ENCODE results near the gene WDR86.
A peak's percentile ranks its signal among the peaks of the same experiment; 100 is the strongest.

The WDR86 gene

DNA sequence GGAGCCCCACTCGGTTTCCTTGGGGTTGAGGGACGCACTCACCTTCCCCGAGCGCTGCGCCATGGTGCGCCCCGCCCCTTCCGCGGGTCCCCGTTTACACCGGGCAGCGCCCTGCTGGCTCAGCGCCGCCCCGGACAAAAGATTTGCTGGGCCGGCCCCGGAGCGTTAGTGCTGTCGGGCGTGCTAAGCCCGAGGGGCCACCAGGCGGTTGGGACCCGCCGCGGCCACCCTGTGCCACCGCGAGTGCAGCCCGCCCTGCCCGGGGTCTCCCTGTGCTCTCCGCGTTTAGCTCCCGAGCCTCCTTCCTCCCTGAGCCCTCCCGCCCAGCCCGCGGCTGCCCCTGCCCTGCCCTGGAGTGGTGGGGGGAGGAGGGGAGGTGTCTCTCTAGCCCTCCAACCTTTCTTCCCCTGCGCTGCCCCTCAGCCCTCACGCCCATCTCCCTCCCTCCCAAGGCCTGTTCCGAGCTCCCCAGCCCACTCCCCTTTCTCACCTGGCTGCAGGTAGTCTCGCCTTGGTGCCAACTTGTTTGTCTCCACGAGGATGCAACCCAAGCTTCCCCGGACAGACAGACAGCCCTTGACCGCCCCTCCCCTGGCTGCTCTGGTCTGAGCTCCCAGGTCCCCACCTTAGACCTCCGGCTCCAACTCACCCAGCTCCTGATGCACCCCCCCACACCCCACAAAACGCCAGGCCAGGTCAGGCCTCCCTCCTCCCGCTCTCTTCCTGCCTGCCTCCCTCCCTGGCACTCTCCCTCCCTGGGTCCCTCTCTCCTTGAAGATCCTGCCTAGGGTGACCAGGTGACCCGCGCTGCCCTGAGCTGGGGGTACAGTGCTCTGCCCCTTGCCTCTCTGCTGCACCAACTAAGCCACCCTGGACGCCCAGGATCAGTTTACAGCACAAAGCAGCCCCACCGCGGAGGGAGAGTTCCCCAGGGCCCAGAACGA, 30.3 kb upstream of the WDR86 start, which contains the start of gene CRYGN:
CRYGN (minus strand) TSS at position 287 of the 944 bp plus-strand sequence; CDS start at position 63, 224 bp downstream.
- no peak for DNase-seq

DNA sequence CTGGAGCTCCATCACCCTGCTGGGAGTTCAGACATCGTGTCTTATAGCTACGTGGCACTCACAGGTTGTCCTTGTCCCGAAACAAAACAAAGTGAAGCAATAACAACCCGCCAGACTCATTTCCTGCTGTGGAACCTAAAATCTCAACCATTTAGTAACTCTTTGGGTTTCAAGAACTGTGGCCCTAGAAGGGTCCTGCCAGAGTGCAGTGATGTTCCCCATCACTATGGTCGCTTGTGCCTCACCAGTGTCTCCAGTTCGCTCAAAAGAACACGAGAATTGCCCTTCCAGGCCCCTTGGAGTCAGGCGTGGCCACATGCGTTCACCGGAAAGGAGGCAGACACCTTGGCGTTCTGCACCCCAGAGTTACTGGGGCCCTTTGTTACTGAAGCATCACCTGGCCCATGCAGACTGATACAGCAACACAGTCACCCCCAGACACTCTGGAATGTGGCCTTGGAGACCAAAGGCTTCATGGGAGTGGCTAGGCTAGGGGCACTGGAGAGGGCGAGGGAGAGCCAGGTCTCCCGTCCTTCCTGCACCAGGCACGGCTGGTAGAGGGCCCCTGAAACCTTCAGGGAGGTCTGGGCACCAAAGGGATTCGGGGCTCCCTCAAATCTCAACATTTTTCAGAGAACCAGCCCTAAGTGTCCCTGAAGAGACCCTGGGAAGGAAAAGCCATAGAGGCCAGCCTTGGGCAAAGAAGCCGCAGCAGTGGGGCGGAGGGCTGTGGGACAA, 29.2 kb upstream of the WDR86 start:
- no peak for DNase-seq

DNA sequence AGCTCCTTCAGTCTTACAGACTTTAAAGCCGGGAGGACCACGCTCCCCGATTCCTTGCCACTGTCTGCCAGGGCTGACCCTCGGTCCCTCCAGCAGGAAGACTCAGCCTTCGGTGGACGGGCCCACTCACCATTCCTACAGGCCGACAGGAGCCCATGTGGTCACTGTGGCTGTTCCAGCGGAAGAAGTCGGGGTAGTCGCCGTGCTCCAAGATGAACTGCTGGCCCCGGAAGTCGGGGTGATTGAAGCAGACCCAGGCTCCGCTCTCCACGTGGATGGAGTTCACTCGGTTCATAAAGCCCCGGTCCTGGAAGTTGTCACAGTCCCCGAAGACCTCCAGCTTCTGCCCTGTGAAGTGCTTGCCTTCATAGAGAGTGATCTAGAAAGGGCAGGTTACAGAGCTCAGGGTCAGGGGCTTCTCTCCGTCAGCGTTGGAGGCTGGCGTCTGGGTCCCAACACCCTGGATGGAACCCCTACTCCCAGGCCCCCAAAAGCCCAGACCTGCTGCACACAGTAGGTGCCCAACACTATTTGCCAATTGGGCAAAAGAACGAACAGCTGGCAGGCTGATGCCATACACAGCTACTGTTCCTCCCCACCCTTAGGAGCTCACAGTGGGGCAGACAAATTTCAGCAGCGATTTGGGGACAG, 28.2 kb upstream of the WDR86 start:
- no peak for DNase-seq

DNA sequence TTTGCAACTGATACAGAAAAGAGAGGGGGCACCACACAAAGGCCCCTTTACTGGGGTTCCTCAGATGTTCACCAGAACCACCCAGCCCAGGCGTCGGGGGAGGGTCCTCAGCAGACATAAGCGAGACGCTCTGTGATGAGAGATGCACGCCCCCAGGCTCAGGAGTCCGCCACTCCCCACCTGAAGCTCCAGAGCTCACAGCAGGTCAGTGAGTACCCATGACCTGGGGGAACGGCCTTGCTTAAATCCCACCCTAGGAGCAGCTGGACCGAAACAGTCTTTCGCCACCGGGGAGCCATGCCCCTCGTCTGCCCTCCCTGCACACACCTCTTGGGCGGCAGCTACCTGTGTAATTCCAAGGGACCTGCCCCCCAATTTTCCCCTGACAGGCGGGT, 27.3 kb upstream of the WDR86 start:
- no peak for DNase-seq

DNA sequence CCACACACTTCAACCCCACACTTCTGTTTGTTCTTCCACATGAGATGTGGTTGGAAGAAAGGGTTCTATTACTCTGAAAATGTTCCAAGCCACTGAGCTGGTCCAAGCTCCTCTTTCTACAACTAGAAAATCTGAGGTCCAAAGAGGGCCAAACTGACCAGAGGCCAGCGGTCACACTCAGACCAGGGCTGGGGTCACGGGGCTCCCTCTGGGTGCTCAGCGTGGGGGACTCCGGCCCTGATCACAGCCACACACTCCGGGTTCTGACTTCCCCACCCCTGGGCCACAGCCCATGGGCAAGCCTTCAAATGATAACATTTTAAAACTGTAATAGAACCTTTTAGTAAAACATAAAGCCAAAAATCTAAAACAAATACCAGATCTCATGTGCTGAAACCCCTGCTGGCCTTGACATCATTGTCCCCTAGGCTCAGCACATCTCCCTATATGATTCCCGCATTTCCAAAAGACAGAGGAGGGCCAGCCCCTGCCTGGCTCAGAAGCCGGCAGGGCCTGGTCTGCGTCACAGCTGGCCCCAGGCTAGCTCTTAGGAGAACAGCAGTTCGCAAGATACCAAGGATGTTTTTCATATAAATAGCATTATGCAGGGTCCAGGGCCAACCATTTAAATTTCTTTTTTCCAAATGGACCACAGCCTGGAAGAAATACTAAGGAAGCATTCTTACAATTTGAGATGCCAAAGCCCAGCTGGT, 26.8 kb upstream of the WDR86 start:
- no peak for DNase-seq

DNA sequence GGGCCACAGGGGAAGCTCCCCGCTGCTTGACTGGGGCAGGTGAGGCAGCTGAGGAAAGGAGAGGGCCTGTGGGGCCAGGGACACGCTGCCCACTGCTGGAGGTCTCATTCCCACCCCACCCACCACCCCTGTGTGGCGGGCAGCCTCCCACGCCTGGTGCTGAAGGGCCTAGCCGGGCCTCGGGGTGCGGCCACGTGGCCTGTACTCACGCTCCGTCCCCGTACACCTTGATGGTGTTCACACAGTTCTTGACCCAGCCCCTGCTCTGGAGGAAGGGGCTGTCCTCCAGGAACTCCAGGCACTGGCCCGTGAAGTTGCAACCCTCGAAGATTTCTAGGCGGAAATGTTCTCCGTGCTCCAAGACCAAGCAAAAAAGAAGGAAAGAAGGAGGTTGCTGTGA, 26.1 kb upstream of the WDR86 start:
- no peak for DNase-seq

DNA sequence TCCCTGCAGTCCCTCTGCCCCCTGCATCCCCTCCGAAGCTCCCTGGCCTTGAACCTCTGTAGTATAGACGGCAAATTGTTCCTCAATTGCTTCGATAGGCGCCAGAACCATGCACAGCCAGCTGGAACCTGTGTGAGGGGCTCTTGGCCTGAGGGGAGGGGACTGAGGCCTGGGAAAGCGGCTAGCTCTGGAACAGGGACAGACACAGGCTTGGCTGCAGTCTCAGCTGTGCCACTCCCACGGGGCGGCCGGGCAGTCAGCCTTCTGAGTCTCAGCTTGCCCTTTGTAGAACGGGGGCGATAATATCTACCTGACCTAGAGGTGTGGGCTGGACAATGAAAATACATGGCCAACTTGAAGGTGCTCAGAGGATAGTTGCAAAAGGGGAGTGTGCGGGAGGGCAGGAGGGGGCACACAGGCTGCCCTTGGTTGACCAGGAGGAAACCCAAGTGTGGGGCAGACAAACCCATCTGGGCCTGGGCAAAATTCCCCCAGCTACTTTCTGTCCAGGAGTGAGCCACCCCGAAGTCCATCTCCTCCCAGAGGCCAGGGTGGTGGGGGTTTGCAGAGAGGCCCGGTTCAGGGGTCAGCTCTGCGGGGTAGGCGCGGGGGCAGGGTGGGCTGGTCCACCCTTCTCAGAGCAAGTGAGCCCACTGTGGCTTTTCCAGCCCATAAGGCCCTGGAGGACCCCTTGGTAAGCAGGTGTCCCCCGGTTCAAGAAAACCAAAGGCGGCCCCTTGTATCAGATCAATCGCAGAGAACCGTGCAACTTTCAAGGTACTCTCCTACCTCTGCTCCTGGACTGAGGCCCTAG, 25.5 kb upstream of the WDR86 start:
- no peak for DNase-seq

DNA sequence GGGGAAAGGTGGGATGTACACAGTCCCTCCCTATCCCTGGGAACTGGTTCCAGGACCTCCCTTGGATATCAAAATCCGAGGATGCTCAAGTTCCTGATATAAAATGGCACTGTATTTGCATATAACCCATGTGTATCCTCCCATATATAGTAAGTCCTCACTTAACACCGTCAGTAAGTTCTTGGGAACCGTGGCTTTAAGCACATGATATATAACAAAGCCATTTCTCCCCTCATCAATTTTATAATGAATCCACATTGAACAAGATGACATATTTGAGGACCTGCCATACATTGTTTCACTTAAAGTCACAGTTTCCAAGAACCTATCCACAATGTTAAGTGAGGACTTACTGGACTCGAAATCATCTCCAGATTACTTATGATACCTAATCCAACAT, 24.7 kb upstream of the WDR86 start:
- DNase-seq = no peak

DNA sequence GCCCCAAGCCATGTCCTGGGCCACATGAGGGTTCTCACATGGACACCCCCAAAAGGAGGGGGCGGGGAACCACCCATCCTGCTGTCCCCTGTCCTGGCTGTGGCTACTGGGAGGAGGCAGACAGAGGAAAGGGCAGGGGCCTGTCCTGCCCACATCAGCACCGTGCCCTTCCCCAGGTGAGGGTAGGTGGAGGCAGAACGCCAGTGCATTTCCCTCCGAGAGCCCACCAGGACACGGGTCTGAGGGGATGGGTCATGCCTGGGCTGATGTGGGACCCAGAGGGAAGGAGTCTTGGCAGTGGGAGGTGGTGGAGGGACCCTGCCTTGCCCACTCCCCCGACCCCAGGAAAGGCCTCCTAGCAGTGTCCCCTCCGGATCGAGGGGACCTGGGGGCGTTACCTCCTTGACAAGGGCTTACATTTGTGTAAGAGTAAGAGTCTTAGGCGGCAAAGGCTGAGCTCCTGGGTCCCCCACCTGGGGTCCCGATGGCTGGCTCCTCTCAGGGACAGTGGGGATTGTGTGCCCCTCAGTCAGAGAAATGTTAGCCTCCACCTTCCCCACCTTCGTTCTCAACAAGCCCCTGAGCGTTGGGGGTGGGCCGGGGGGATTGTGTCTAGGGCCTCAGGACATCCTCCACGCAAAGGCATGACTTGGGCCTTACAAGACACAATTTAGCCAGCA, 24.0 kb upstream of the WDR86 start:
- DNase-seq = no peak

DNA sequence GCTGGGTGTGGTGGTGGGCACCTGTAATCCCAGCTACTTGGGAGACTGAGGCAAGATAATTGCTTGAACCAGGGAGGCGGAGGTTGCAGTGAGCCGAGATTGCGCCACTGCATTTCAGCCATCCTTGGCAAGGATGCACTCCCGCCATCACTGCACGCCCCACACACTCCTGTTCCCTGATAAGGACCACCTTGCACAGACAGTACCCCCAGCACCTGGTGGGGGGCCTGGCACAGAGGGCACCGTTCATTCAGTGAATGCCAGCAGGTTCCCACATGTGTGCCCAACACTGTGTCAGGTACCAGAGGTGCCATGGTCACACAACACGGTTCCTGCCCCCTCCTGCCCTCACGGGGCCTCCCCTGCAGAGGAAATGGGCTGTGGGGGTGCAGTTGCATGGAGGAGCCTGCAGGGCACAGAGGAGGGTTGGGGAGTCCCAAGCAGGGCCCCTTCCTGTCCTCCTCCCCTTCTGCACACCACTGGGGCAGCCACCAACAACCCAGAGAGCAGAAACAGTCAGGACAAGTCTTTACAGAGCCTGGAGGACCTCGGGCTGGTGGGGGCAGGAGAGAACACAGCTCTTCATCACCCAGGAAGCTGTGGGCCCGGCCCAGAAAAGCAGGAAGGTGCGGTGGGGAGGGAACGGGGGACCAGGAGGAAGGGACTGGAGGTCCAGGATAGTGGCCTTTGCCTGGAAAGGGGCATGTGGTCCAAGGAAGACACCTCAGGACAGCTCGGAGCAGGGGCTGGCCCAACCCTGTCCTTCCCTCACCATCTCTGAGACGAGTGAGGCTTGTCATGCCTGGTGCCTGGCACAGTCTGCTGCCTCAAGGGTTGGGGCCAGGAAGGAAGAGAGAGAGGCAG, 23.1 kb upstream of the WDR86 start:
- peak; percentile 59 for DNase-seq

DNA sequence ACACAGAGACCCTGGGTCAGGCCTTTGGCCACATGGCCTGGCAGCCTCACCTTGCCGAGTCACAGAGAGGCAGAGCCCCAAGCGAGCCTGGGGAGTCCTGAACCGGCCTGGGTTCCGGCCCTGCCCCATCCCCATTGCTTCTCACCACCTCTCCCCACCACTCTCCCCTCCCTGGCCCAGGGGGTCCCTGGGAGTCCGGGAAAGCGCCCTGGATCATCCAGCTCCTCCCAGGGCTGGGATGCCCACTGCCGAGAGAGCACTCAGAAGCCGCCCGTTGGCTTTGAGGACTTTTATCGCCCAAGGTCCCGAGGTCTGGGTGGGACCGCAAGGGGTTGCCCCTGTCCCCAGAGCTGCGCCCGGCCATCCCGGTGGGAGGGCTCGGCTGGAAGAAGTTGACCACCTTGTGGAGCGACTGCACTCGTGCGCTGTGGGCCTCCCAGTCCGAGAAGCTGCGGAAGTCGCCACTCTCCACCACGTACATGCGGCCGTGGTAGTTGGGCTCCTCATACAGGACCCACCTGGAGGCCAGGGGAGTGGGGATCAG, 22.0 kb upstream of the WDR86 start:
- no peak for DNase-seq

DNA sequence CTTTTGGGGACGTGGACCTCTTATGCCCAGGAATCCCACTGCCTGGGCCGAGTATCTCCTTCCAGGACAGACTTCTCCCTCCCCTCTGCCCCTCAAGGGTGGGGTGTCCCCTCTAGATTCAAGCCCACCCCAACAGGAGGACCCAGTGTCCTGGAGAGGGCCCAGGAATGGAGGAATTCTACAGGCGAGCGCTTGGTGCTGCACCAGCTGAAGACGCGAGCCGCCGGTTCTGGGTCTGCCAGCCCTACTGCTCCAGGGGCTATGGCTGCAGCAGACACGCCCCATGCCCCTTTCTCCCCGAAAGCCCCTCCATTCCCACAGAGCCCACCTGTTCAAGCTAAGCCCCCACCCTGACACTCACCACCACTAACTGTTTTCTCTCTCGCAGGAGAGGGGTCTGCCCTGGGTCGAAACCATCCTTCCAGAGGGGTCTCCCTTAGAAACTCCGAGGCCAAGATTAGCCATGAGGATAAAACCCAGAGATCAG, 21.5 kb upstream of the WDR86 start:
- no peak for DNase-seq

DNA sequence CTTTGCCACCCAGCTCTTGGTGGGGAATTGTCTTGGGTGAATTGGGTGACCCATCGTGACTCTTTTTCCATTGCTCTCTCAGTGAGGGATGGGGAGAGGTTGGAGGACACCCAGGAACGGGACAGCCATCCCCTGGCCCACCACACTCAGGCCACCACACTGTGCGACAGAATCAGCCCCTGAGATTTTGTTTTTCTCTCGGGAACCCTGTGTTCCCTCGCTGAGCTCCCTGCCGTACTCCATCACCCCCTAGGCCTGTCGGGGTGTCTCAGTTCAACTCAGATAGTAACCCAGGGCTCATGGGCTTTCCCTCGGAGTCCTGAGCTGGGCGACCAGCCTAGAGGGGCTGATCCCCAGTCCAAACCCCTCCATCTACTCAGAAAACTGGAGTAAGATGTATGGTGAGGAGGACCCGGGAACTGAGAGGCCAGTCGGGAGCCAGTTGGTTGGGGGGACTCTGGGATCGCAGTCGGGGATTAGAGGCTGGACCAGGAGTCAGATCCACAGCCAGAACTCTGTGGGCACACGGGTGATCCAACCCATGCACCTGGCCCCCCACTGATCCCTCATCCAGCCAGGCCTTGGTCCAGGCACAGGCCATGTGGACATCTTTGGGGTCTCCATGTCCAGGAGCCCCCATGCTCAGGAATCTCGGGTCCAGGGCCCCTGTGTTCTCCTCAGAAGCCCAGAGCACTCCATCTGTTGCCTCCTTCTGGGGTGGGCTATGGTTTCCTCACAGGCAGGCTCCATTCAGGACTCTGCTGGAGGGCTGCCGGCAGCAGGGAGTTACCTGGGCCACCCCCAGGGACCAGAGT, 20.8 kb upstream of the WDR86 start:
- no peak for DNase-seq

DNA sequence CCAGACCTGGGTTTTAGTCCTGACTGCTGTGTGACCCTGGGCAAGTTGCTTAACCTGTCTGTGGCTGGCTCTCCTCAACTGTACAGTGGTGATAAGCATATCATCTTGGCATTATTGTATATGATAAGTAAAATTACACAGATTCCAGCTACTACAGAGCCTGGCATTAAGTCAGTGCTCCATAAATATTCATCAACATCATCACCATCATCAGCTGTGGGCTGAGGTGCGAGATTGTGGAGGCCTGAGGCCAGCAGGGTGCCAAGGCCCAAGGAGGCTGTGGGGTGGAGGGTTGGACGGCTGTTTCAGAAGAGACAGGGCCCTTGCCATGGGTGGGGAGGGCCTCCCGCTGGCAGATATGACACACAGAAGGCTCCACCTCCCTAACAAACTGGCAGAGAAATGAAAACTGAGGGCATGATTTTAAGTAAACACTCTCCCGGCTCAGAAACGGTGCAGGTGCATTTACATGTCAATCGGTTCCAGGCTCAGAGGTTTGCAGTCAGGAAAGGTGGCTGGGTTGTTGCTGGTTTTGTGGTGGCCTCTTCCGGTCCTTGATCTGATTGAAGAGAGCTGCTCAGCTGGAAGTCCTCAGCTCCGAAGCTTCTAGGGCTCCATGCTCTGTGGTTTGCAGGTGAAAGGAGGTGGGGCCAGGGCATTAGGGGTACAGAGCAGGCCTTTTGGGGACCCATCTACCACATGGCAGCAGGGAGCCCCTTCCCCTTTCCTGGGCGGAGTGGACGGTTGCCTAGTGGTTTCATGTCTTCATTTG, 19.9 kb upstream of the WDR86 start:
- peak; percentile 75 for DNase-seq

DNA sequence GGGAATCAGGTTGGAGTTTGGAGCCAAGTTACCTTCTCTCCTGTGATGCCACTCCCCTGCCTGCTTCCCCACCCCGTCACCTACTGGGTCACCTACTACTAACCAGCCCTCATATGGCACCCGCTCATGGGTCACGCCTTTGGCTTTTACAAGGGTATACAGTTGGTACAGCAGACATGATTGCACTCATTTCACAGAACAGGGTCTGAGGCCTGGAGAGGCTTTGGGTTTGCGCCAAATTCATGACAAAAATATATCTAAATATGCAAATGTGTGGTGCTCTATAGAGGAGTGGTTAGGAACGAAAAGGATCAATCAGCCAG, 19.4 kb upstream of the WDR86 start:
- no peak for DNase-seq

DNA sequence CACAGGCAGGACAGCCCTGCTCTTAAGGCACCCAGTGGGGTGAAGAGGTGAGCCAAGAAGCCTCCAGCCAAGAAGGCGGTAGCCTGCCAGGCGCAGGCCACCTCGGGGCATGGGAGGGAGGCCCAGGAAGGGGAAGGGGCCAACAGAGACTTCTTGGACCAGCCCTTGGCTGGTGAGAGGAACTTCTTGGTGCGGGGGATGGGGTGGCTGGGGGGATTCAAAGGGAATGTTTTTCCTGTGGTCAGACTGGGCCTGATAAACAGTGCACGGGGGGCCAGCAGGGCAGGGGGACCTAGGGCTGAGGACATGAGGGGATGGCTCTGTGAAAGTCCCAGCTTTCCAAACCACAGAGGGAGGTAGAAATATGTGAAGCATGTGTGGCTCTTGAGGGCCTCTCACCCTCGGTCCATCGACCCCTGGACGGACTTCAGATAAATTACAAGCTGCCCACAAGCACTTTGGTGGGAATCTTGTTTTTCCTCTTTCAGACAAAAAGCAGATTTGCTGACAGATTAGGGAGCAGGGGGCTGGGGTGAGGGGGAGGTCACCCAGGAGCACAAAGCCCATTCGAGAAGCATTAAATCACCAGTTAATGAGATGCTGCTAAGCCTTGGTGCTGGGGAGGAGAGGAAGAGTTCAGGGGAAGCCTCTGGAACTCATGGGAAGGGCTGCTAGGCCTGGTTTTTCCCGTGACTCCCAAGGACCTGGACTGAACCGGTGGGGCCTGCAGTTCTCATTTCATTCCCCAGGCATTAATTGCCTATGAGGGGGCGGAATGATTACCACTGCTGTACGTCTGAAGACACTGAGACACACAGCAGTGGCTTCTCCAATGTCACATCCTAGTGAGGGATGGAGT, 18.8 kb upstream of the WDR86 start:
- no peak for DNase-seq

DNA sequence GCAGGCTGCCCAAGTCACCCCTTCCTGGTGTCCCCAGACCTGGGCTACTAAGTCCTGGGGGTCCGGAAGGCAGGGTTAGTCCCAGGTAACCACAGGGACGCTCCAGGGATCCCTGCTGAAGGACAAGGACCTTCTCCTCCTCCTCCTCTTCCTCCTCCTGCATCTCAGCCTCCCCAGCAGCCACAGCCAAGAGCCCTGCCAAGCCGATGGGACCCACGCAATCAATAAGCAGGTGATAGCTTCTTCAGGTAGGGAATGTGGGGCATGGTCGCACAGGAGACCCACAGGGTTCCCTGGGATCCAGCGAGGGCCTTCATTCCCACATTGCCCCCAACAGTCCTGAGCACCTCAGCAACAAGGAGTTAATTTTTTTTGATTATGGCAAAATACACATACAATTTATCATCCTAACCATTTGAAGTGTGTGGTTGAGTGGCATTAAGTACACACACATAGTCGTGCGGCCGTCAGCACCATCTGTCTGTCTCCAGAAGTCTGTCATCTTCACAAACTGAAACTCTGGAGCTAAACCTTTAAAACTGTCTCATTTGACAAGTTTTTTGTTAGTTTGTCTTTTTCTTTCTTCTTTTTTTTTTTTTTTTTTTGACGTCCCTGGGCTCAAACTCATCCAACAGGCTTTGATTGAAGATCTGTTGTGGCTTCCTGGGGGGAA, 18.0 kb upstream of the WDR86 start:
- DNase-seq = no peak
